GM18909 (cell line): Measurements from ENCODE around the gene ZNF587.
"Not testable (repeated sequence)": the region's sequence is repeated elsewhere in the genome, so short reads cannot be mapped to it uniquely, and the experiment has no call there.

Source experiments
- ATAC-seq: cut with Tn5 transposase; IDR thresholded peaks from one replicate; pipeline ENCODE4 v1.9.1; 2021; ENCODE audit warnings: mild to moderate bottlenecking; ENCODE audit not compliant: unreplicated experiment, poor library complexity

The ZNF587 gene

GRCh38 chr19:57849666-57850473, at the start of gene ZNF587:
TSS of gene ZNF587 (plus strand) at chr19:57849859. CDS start at chr19:57850039, 180 bp downstream.
- peak; percentile 93 for ATAC-seq

- no peak for ATAC-seq
Measured at GRCh38 chr19:57800696-57801095, 49.0 kb upstream of the ZNF587 start.

DNA sequence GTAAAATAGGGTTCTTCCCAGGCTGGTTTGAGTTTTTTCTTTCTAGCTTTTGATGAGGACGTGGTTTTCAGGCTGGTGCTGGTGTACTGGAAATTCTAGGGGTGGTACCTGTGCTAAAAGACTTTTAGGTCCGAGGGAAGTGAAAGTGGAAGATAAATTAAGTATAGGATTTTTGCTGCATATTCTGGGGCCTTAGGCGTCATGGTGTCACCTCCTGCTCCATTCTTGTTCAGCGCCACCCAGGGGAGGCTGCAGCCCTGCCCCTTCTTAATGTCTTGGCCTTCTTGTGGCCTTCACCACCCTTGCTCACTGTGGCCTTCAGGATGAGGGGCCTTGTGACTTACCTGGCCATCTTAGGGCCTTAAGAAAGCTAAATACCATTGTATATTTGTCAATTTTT, 47.4 kb upstream of the ZNF587 start:
- no peak for ATAC-seq

DNA sequence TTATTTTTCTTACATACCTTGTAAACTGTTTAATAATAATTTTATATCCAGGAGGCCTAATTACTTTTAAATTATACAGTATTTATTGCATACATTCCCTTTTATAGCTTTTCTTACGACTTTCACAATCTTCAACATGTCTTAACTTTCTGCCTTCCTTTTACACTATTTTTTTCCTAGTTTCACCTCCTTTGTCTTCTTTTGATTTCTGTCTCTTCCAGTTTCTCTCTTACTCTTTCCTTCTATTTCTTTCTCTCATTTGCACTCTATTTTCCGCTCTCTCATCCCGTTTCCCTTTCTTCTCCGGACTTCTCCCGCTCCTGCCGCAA, 46.4 kb upstream of the ZNF587 start:
- no peak for ATAC-seq

- ATAC-seq, result no peak
Measured at GRCh38 chr19:57803594-57804325, 45.9 kb upstream of the ZNF587 start.

DNA sequence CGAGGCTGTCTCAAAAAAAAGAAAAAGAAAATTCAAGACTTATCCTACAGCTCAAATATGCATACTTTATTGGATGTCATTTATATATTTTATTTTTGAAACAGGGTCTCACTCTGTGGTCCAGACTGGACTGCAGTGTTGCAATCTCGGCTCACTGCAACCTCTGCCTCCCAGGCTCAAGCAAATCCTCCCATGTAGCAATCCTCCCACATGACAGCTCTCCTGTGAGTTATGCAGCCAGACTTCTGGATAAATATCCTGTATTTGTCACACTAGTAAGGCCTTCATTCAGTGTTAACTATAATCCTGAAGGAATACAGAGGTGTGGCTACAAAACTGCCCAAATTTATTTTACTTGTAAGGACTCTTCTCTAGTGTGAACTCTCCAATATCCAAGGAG, 42.1 kb upstream of the ZNF587 start:
- ATAC-seq, result no peak

GRCh38 chr19:57810410-57811295, 39.0 kb upstream of the ZNF587 start:
- ATAC-seq, result not testable (repeated sequence)

DNA sequence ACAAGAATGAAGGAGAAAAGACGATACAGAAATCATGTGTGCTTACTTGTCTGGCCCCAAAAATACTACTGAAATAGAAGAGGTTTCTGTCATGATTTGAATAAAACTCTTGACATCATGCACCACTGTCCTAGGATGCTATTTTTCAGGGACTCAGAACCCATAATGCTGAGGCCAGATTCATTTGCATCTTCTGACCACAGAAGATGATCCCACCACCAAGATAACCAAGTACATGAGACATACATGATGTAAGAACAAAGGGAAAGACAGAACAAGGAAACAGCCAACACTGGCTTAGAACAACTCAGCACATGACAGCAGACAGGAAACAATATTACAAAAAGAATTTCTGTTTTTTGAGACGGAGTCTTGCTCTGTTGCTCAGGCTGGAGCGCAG, 37.4 kb upstream of the ZNF587 start:
- no peak for ATAC-seq

GRCh38 chr19:57812975-57813820, 36.5 kb upstream of the ZNF587 start:
- ATAC-seq, result not testable (repeated sequence)

- no peak for ATAC-seq
Measured at GRCh38 chr19:57813919-57814504, 35.6 kb upstream of the ZNF587 start.

DNA sequence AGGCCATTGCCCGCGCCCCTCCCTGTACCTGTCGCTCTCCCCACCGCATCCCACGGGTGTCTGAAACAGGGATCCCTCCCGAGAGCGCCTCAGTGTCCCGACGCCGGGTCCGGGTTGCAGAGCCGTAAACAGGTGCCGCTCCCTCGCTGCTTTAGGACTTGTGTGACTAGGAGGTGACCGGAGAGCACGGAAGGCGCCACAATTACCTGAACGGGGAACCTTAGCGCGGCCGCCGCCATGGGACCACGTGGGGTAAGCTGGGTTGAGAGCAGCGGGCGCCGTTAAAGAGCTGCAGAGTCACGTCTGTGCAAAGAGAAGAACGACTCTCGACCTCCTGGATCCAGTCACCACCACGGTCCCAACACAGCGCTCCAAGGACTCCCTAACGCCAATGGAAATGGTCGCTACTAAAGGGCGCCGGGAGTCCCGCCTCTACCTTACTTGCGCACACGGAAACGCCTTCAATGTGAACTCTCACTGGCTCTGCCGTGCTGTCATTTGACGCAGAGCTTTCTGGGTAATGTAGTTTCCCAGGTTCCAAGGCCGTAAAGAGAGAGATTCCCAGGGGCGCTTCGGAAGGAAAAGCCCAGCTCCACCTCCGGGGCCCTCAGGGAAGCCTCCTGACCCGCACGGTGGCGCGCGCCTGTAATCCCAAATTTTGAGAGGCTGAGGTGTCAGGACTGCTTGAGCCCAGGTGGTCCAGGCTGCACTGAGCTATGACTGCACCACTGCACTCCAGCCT, 35.0 kb upstream of the ZNF587 start, which contains the start of gene ZNF552:
Gene ZNF552 (minus strand): TSS at position 409 of the 742 bp plus-strand sequence. CDS start 170 bp downstream, at position 239.
- ATAC-seq, result peak; percentile 77

DNA sequence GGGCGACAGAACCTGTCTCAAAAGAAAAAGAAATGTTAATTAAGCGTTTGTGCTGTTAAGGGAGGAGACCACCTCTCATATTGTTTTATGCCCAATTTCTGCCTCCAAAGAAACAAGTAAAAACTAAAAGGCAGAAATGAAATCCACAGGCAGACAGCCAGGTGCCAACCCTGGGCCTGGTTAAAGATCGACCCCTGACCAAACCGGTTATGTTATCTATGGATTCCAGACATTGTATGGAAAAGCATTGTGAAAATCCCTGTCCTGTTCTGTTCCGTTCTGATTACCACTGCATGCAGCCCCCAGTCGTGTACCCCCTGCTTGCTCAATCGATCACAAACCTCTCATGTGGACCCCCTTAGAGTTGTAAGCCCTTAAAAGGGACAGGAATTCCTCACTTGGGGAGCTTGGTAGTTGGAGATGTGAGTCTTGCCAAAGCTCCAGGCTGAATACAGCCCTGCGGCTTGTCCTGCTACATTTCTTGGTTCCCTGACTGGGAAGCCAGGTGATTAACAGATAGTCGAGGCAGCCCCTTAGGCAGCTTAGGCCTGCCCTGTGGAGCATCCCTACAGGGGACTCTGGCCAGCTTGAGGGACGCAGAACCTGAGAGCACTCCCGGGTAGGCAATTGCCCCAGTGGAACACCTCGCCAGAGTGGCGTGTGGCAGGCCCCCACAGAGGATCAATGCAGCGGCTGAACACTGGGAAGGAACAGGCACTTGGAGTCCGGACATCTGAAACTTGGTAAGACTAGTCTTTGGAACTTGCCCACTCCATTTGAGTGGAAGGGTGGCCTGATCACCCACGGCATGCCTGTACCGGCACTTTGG, 34.2 kb upstream of the ZNF587 start:
- ATAC-seq, result no peak

- ATAC-seq, result no peak
Measured at GRCh38 chr19:57816652-57817051, 33.0 kb upstream of the ZNF587 start.

DNA sequence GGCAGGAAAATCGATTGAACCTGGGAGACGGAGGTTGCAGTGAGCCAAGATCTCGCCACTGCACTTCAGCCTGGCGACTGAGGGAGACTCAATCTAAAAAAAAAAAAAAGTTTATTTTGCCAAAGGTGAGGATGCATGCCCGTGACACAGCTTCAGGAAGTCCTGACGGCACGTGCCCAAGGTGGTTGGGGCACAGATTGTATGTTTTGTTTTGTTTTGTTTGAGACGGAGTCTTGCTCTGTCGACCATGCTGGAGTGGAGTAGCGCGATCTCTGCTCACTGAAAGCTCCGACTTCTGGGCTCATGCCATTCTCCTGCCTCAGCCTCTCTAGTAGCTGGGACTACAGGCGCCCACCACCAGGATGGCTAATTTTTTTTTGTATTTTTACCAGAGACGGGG, 31.7 kb upstream of the ZNF587 start:
- ATAC-seq, result no peak

- ATAC-seq, result no peak
Measured at GRCh38 chr19:57818378-57818777, 31.3 kb upstream of the ZNF587 start.

DNA sequence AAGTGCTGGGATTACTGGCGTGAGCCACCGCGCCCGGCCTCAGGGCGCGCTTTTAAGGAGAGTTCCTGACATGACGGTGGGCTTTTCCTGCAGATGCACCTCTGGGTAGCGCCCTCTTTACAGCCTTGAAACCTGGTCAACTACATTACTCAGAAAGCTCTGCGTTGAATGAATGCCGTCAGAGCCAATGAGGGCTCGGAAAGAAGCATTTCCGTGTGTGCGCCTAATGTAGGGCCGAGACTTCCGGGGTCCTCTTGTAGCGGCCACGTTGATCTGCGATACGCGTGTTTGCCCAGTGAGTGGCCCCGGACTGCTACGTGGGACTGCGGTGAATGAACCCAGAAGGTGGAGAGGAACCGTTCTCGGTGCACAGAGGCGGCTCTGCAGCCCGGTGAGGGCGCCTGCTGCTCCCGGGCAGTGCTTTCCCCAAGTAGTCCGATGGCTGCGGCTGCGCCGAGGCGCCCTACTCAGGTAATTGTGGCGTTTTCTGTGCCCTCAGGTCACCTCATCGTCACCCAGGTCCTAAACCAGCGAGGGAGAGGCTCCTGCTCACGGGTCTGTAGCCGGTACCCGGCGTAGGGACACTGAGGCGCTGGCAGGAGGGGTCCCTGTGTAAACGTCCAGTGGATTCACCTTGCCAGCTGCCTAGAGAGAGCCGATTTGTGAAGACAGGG, 30.0 kb upstream of the ZNF587 start:
- peak; percentile 87 for ATAC-seq

DNA sequence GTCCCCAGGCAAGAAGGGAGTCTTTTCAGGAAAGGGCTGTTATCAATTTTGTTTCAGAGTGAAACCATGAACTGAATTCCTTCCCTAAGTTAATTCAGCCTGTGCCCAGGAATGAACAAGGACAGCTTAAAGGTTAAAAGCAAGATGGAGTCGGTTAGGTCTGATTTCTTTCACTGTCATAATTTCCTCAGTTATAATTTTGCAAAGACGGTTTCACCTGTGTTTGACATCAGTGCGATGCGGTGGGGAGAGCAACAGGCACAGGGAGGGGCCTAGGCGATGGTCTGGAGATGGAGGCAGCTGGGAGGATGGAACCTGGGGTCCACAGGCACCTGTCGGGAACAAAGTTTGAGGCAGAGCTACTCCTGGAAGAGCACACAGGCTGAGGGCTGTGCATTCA, 29.1 kb upstream of the ZNF587 start:
- ATAC-seq, result no peak
